GM23338 (cell line): ENCODE results near the gene CTAGE8. TPM values are rescaled to one million over a fixed set of nuclear protein-coding genes. Genes with fewer than 3 reads are reported as not detected.
"Not testable (repeated sequence)": the region's sequence is repeated elsewhere in the genome, so short reads cannot be mapped to it uniquely, and the experiment has no call there.

Experiments
- ATAC-seq: fragments of 200-7000 bp; cut with Tn5 transposase; 3 replicates; pipeline ENCODE4 v1.9.1; 2020
- DNase-seq: peaks from one replicate; pipeline ENCODE4 v3.0.0-alpha.2; 2015; ENCODE audit warnings: low spot score
- H2AFZ ChIP-seq: fragments of 200-600 bp; sonication (generic); 2 replicates; pipeline ENCODE4 v1.8.0; 2016; ENCODE audit warnings: antibody characterized with exemption, mild to moderate bottlenecking, moderate library complexity
- H3F3A ChIP-seq: fragments of 200-600 bp; sonication (generic); replicated peaks from 2 replicates; pipeline ENCODE4 v1.8.0; 2017; ENCODE audit warnings: antibody characterized with exemption, mixed run types, low read depth
- H3K27ac ChIP-seq: fragments of 200-600 bp; sonication (generic); 2 replicates; pipeline ENCODE4 v1.6.1; 2016; ENCODE audit warnings: low read depth
- H3K27me3 ChIP-seq: fragments of 200-600 bp; sonication (generic); 2 replicates; pipeline ENCODE4 v1.8.0; 2016; ENCODE audit warnings: mild to moderate bottlenecking, mixed run types, moderate library complexity; ENCODE audit not compliant: insufficient read depth
- H3K36me3 ChIP-seq: fragments of 200-600 bp; sonication (generic); 2 replicates; pipeline ENCODE4 v1.8.0; 2016; ENCODE audit warnings: mild to moderate bottlenecking; ENCODE audit not compliant: insufficient read depth
- H3K4me1 ChIP-seq: fragments of 200-600 bp; sonication (generic); 2 replicates; pipeline ENCODE4 v1.8.0; 2016; ENCODE audit warnings: mild to moderate bottlenecking, moderate library complexity; ENCODE audit not compliant: insufficient read depth
- H3K4me2 ChIP-seq: fragments of 200-600 bp; sonication (generic); 2 replicates; pipeline ENCODE4 v1.7.1; 2017; ENCODE audit warnings: mixed run types
- H3K4me3 ChIP-seq: fragments of 200-600 bp; sonication (generic); 2 replicates; pipeline ENCODE4 v1.6.1; 2016; ENCODE audit warnings: mixed run types
- H3K79me2 ChIP-seq: fragments of 200-600 bp; sonication (generic); replicated peaks from 2 replicates; pipeline ENCODE4 v1.8.0; 2017; ENCODE audit warnings: mild to moderate bottlenecking; ENCODE audit not compliant: insufficient read depth
- H3K9me2 ChIP-seq: fragments of 200-600 bp; sonication (generic); 2 replicates; pipeline ENCODE4 v1.8.0; 2017; ENCODE audit not compliant: insufficient read depth
- H4K20me1 ChIP-seq: fragments of 200-600 bp; sonication (generic); replicated peaks from 2 replicates; pipeline ENCODE4 v1.8.0; 2017; ENCODE audit warnings: mild to moderate bottlenecking; ENCODE audit not compliant: insufficient read depth
- H3K27ac Mint-ChIP-seq: 2 replicates; pipeline ENCODE4 v1.8.0; 2020; ENCODE audit warnings: inconsistent platforms, mild to moderate bottlenecking, moderate library complexity, mixed read lengths
- H3K27me3 Mint-ChIP-seq: 3 replicates; pipeline ENCODE4 v1.8.0; 2022; ENCODE audit warnings: low read depth, mild to moderate bottlenecking, moderate library complexity, mixed read lengths, inconsistent platforms; ENCODE audit not compliant: insufficient read depth, poor library complexity
- H3K36me3 Mint-ChIP-seq: 3 replicates; pipeline ENCODE4 v1.8.0; 2021; ENCODE audit warnings: low read depth, mild to moderate bottlenecking, inconsistent platforms, moderate library complexity, mixed read lengths
- H3K4me1 Mint-ChIP-seq: 3 replicates; pipeline ENCODE4 v1.8.0; 2020; ENCODE audit warnings: mild to moderate bottlenecking, inconsistent platforms, mixed read lengths
- H3K4me3 Mint-ChIP-seq: 3 replicates; pipeline ENCODE4 v1.8.0; 2021; ENCODE audit warnings: moderate library complexity, mild to moderate bottlenecking, inconsistent platforms, mixed read lengths
- H3K9me3 Mint-ChIP-seq: 3 replicates; pipeline ENCODE4 v1.8.0; 2020; ENCODE audit warnings: moderate library complexity, mild to moderate bottlenecking, inconsistent platforms, mixed read lengths
- polyA plus RNA-seq: library from polyadenylated mRNA; unstranded; fragments of >200 nt; fragmentation: Nextera tagmentation; extraction: Ambion mirVana; gene quantifications from 2 replicates; pipeline ENCODE4 v1.2.1, GENCODE V29; 2016
- total RNA-seq: library from RNA; depleted of rRNA; stranded (reverse); fragments of >200 nt; shearing (Covaris generic); gene quantifications from 2 replicates; pipeline ENCODE4 v1.2.3, GENCODE V29; 2014

Gene CTAGE8
- total and polyA plus RNA-seq, 2 experiments from 2014 or later: 0.52 to 3.1 TPM

DNA sequence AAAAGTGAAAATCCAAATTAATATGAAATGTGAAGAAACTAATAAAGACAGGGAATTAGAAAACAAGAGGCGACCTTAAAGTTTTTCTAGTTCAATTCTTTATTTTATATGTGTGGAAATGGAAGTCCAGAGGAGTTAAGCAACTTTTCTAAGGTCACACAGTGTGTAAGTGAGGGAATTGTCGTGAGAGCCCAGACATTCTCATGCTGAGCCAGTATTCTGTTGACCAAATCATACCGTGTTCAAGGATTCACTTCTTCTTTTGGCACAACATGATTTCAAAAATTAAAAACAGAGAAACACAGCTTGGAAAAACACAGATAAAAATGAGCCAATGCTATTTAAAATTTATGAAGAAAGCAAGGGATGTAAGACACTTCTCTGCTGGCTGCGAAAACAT lies 42.2 kb downstream of the CTAGE8 start:
- not testable (repeated sequence) for H3K27ac Mint-ChIP-seq, H3K27ac ChIP-seq, H3F3A ChIP-seq, H3K27me3 ChIP-seq, H2AFZ ChIP-seq, H3K36me3 Mint-ChIP-seq, H3K27me3 Mint-ChIP-seq, H3K4me1 Mint-ChIP-seq, H3K4me1 ChIP-seq, H3K79me2 ChIP-seq, H3K4me2 ChIP-seq, H3K9me2 ChIP-seq, ATAC-seq, H3K4me3 ChIP-seq, H3K9me3 Mint-ChIP-seq, H3K4me3 Mint-ChIP-seq, H4K20me1 ChIP-seq, H3K36me3 ChIP-seq
- peak; percentile 0 for DNase-seq

DNA sequence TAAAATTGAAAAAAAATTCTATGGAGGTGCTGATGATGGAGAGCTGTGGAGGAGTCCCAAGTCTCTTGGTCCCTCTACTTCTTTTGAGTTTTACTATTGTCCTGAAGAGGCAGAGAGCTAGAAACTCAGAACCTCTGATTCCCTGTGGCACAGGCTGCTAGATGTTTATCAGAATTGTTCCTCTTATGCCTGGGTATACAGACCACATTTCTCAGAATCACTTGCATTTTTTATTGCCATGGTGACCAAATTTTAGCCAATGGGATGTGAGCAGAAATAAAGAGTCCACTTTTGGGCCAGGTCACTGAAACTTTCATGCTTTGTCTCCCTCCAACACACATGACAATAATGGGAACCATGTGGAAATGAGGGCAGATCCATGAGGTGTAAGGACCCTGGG lies 45.4 kb downstream of the CTAGE8 start:
- not testable (repeated sequence) for H3K36me3 ChIP-seq, H3K4me1 Mint-ChIP-seq, H3K27me3 ChIP-seq, H3F3A ChIP-seq, H3K9me3 Mint-ChIP-seq, H3K27me3 Mint-ChIP-seq, H3K9me2 ChIP-seq, H4K20me1 ChIP-seq, H3K36me3 Mint-ChIP-seq, H3K4me1 ChIP-seq, DNase-seq, H2AFZ ChIP-seq, H3K4me3 Mint-ChIP-seq, H3K4me2 ChIP-seq, H3K27ac ChIP-seq, H3K27ac Mint-ChIP-seq, H3K4me3 ChIP-seq, H3K79me2 ChIP-seq, ATAC-seq

DNA sequence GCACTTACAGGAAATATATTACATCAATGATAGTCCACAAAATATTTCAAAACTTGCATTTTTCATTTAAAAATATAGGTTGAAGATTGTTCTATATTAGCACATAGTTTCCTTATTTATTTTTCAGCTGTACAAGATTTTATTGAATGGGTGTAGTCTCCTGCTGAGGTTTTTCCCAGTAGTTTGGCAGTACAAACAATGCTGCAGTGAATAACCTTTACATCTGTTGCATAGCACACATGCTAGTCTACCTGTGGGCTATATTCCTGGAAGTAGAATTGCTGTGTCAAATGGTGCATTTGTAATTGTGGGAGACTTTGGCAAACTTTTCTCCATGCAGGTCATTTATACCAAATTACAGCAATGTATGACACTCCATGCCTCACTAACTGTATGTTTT lies 48.6 kb downstream of the CTAGE8 start:
- not testable (repeated sequence) for H2AFZ ChIP-seq, H3K4me1 ChIP-seq, H3K4me1 Mint-ChIP-seq, H3K4me3 ChIP-seq, H3K27ac ChIP-seq, H3K4me3 Mint-ChIP-seq, H3K27me3 Mint-ChIP-seq, H3K9me3 Mint-ChIP-seq, H3K36me3 ChIP-seq, H4K20me1 ChIP-seq, H3K4me2 ChIP-seq, H3K9me2 ChIP-seq, DNase-seq, ATAC-seq, H3K27me3 ChIP-seq, H3K36me3 Mint-ChIP-seq, H3K79me2 ChIP-seq, H3F3A ChIP-seq, H3K27ac Mint-ChIP-seq

DNA sequence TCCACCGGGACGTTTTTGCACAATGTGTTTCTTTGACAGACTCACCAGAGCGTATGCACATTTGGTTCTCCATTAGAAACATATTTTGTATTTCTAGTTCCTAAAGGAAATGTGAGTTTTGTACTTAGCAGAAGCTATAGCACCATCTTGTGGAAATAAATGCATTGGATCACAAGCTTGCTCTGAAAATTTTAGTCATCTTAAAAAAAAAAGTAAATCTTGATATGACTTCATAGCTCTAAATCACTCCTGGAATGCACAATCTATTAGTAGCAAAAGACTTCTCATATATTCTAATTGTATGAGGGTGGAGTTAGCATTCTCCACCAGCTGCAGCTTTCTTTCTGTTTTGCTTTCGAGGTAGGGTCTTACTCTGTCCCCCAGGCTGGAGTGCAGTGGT lies 49.9 kb downstream of the CTAGE8 start:
- not testable (repeated sequence) for H3K27ac Mint-ChIP-seq, H2AFZ ChIP-seq, H3K27me3 Mint-ChIP-seq, H4K20me1 ChIP-seq, H3K36me3 Mint-ChIP-seq, H3K4me3 ChIP-seq, H3F3A ChIP-seq, H3K4me1 Mint-ChIP-seq, H3K4me1 ChIP-seq, H3K79me2 ChIP-seq, H3K27ac ChIP-seq, H3K9me3 Mint-ChIP-seq, DNase-seq, H3K36me3 ChIP-seq, H3K4me2 ChIP-seq, H3K9me2 ChIP-seq, H3K27me3 ChIP-seq, H3K4me3 Mint-ChIP-seq
- peak; percentile 25; the same call in 2 of the 3 replicates for ATAC-seq

DNA sequence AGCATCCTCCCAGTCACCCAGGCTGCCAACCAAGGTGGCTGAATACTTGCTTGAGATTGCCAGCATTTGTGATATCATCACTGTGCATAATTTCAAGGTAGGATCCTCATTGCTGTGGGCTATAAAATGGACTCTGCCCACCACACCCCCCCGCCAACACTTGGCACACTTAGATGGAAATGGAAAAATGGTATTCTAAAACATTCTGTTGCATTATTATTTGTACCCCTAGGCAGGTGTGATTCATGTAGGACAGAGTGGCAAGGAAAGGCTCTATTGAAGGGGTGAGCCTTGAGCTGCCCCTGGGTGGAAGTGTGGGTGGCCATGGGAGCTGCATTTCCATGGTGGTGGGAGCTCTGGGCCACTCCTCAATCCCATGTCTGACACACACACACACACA lies 50.5 kb downstream of the CTAGE8 start:
- H3K27ac Mint-ChIP-seq: peak overlapping the region; percentile 84; the same call in 1 of the 2 replicates
- H3K4me2 ChIP-seq, H3K9me3 Mint-ChIP-seq, H4K20me1 ChIP-seq, H3K36me3 ChIP-seq, H3F3A ChIP-seq, H3K36me3 Mint-ChIP-seq, H3K4me3 ChIP-seq, H2AFZ ChIP-seq, H3K27me3 Mint-ChIP-seq, H3K4me1 Mint-ChIP-seq, H3K79me2 ChIP-seq, DNase-seq, H3K9me2 ChIP-seq, H3K27me3 ChIP-seq, H3K27ac ChIP-seq, H3K4me3 Mint-ChIP-seq, H3K4me1 ChIP-seq: not testable (repeated sequence)
- peak; percentile 35 for ATAC-seq

DNA sequence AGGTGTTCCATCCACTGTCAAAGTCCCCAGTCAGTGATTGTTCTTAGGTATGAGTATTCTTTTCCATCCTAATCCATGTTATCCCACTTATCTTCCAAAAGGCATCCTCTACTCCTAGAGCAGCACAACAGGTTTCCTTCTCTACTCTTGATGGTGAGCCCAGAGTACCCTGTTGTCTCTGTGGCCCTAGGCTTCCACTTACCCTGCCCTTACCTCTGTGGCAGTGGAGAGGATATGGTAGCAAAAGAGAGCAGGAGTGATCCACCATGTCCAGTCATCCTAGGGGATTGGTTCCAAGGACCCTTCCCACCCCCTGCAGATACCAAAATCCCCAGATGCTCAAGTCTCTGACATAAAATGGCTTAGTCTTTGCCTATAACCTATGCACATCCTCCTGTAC lies 51.9 kb downstream of the CTAGE8 start:
- not testable (repeated sequence) for H3K27me3 Mint-ChIP-seq, H3K9me2 ChIP-seq, H3K27ac Mint-ChIP-seq

More for the DNA sequence above, 51.9 kb downstream of the CTAGE8 start:
- not testable (repeated sequence) for DNase-seq, H3K4me3 ChIP-seq, H3K27me3 ChIP-seq, H4K20me1 ChIP-seq, H3K4me3 Mint-ChIP-seq, H3K4me1 Mint-ChIP-seq, ATAC-seq, H3K79me2 ChIP-seq, H3K4me2 ChIP-seq, H3F3A ChIP-seq, H2AFZ ChIP-seq, H3K9me3 Mint-ChIP-seq, H3K27ac ChIP-seq, H3K36me3 Mint-ChIP-seq, H3K36me3 ChIP-seq, H3K4me1 ChIP-seq
